K562 (cell line): Measurements from ENCODE around the gene LTBR. TPM values are rescaled to one million over a fixed set of nuclear protein-coding genes. Genes with fewer than 3 reads are reported as not detected.
A peak's percentile ranks its signal among the peaks of the same experiment; 100 is the strongest.

ENCODE experiments used
- CBX8 ChIP-seq: fragments of 200-600 bp; sonication (generic); IDR thresholded peaks from 2 replicates; pipeline ENCODE4 v1.6.1; 2012; ENCODE audit warnings: borderline replicate concordance, mixed run types, low read depth, mild to moderate bottlenecking, moderate library complexity, mixed read lengths, low read length, control low read depth, inconsistent platforms; ENCODE audit not compliant: poor library complexity, severe bottlenecking; ENCODE audit errors: extremely low read depth
- CREB1 ChIP-seq, 2 experiments: sonication (generic) in 1 of 2; formaldehyde crosslinking in 1 of 2; IDR thresholded peaks; 2 replicates each; pipeline versions ENCODE4 v1.6.1 to v1.8.0; 2012 to 2022; ENCODE audit warnings: inconsistent platforms in 1 of 2, mild to moderate bottlenecking in 1 of 2, missing genetic modification reagents in 1 of 2, moderate library complexity in 1 of 2
- HDAC8 ChIP-seq: fragments of 450-650 bp; IDR thresholded peaks from 2 replicates; pipeline ENCODE4 v1.6.1; 2016; ENCODE audit warnings: mild to moderate bottlenecking, missing genetic modification characterization, moderate library complexity, missing compliant biosample characterization
- L3MBTL2 ChIP-seq: fragments of 450-650 bp; IDR thresholded peaks from 2 replicates; pipeline ENCODE4 v1.6.1; 2016; ENCODE audit warnings: mild to moderate bottlenecking, moderate library complexity
- MNT ChIP-seq, 2 experiments: fragments of 450-650 bp; conservative IDR thresholded peaks; 2 replicates each; pipeline ENCODE4 v1.6.1; 2017; ENCODE audit warnings: mild to moderate bottlenecking in 2 of 2, moderate library complexity in 2 of 2
- MTA3 ChIP-seq: fragments of 450-650 bp; formaldehyde crosslinking; IDR thresholded peaks from 2 replicates; pipeline ENCODE4 v1.6.1; 2017; ENCODE audit warnings: mild to moderate bottlenecking, borderline replicate concordance
- MYC ChIP-seq, 2 experiments: fragments of 250-450 bp in 1 of 2; sonication (Bioruptor Pico) in 1 of 2; IDR thresholded peaks; 2 replicates each; pipeline versions ENCODE4 v1.5.1 to v1.6.1; 2012 to 2021; ENCODE audit warnings: low read depth in 2 of 2, borderline replicate concordance in 1 of 2, improper control_type of control experiment in 1 of 2, low read length in 1 of 2, mild to moderate bottlenecking in 1 of 2, moderate library complexity in 1 of 2
- NFE2L1 ChIP-seq: fragments of 450-650 bp; IDR thresholded peaks from 2 replicates; pipeline ENCODE4 v1.6.1; 2016; ENCODE audit warnings: missing genetic modification characterization, low read depth, mild to moderate bottlenecking, missing compliant biosample characterization, moderate library complexity, borderline replicate concordance
- PTBP1 ChIP-seq: fragments of 200-400 bp; formaldehyde crosslinking; IDR thresholded peaks from 2 replicates; pipeline ENCODE4 v1.6.1; 2017; ENCODE audit warnings: low read depth, low read length
- RBFOX2 ChIP-seq: fragments of 200-400 bp; formaldehyde crosslinking; IDR thresholded peaks from 2 replicates; pipeline ENCODE4 v1.6.1; 2017; ENCODE audit warnings: low read depth, mild to moderate bottlenecking, low read length, moderate library complexity
- RBM22 ChIP-seq: fragments of 200-400 bp; formaldehyde crosslinking; IDR thresholded peaks from 2 replicates; pipeline ENCODE4 v1.6.1; 2018; ENCODE audit warnings: low read length, low read depth; ENCODE audit not compliant: poor library complexity, severe bottlenecking
- RNF2 ChIP-seq: sonication (generic); IDR thresholded peaks from 2 replicates; pipeline ENCODE4 v1.6.1; 2016
- SMARCA5 ChIP-seq: fragments of 450-650 bp; IDR thresholded peaks from 2 replicates; pipeline ENCODE4 v1.6.1; 2016
- SNIP1 ChIP-seq: fragments of 450-650 bp; IDR thresholded peaks from 2 replicates; pipeline ENCODE4 v1.7.1; 2017; ENCODE audit warnings: low read depth, mild to moderate bottlenecking
- USF1 ChIP-seq: sonication (generic); formaldehyde crosslinking; IDR thresholded peaks from 2 replicates; pipeline ENCODE4 v1.9.0; 2022; ENCODE audit warnings: mild to moderate bottlenecking, missing genetic modification reagents
- ZKSCAN3 ChIP-seq: fragments of 250-450 bp; sonication (Bioruptor Pico); IDR thresholded peaks from 2 replicates; pipeline ENCODE4 v1.4.0; 2020
- ZNF24 ChIP-seq: fragments of 450-650 bp; IDR thresholded peaks from 2 replicates; pipeline ENCODE4 v1.6.1; 2016
- ZNF696 ChIP-seq: fragments of 250-450 bp; sonication (Bioruptor Pico); conservative IDR thresholded peaks from 2 replicates; pipeline ENCODE4 v1.4.0; 2020; ENCODE audit warnings: mild to moderate bottlenecking, moderate library complexity
- polyA plus RNA-seq, 8 experiments: library from polyadenylated mRNA; depleted of rRNA in 4 of 8; stranded (reverse) in 5 of 8; unstranded in 3 of 8; fragments of >200 nt; fragmentation: Nextera tagmentation in 2 of 8; fragmentation: Illumina TruSeq in 1 of 8; extraction: Ambion mirVana in 2 of 8; extraction: Trizol in 1 of 8; gene quantifications; 2 replicates each; pipeline versions ENCODE4 v1.2.1 to v1.2.3, GENCODE V29; 2011 to 2014; ENCODE audit warnings: inconsistent platforms in 1 of 8, missing spikeins in 1 of 8
- total RNA-seq, 7 experiments: library from RNA; depleted of rRNA in 6 of 7; stranded (reverse); fragments of >200 nt in 6 of 7; fragmentation: Illumina TruSeq in 2 of 7; extraction: Trizol in 2 of 7; gene quantifications; 2 replicates each; pipeline versions ENCODE4 v1.2.1 to v1.2.3, GENCODE V29; 2011 to 2021; ENCODE audit warnings: low replicate concordance in 1 of 7
- TF ChIP-seq, protein P1 (sequence below): sonication (generic); formaldehyde crosslinking; IDR thresholded peaks from 2 replicates; pipeline ENCODE4 v1.8.0; 2022; ENCODE audit warnings: mild to moderate bottlenecking, missing genetic modification reagents
- TF ChIP-seq, protein P2 (sequence below): fragments of 250-450 bp; sonication (Bioruptor Pico); IDR thresholded peaks from 2 replicates; pipeline ENCODE4 v1.8.0; 2021; ENCODE audit warnings: borderline replicate concordance, mild to moderate bottlenecking, moderate library complexity; ENCODE audit not compliant: poor library complexity, severe bottlenecking

Gene LTBR
- total and polyA plus RNA-seq, 9 of the 15 experiments (the other 6 are each of a cell fraction or from before 2014, with no cell fraction given), result 0.96 to 69.0 (median 35.3) TPM

DNA sequence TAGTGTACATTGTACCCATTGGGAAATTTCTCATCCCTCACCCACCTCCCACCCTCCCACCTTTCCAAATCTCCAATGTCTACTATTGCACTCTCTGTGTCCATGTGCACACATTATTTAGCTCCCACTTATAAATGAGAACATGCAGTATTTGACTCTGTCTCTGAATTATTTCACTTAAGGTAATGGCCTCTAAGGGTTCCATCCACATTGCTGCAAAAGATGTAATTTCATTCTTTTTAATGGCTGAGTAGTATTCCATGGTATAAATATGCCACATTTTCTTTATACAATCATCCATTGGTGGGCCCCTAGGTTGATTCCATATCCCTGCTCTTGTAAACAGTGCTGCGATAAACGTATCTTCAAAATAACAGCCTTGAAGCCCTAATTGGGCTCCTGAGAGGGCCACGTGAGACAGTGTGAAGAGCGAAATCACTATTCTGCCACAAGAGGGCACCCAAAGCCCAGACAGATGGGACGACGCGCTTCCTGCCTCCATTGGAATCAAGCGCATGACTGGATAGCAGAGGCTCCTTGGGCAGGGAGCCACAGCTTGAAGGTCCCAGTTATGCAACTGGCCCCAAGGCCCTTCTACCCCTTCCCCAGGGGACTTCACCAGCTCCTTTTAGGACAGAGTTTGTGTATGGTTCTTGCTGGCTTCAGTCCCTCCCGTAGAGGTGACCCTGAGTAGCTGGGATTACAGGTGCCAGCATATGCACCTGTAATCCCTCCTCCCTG is 39.5 kb downstream of the LTBR start (continued):
- peak; percentile 39 to 46; a peak in 1 of 4 replicates for TF ChIP-seq MNT (conservative IDR thresholded peaks at IDR 0.05)
- no peak for TF ChIP-seq HDAC8 (tag)
- TF ChIP-seq, protein P1, sequence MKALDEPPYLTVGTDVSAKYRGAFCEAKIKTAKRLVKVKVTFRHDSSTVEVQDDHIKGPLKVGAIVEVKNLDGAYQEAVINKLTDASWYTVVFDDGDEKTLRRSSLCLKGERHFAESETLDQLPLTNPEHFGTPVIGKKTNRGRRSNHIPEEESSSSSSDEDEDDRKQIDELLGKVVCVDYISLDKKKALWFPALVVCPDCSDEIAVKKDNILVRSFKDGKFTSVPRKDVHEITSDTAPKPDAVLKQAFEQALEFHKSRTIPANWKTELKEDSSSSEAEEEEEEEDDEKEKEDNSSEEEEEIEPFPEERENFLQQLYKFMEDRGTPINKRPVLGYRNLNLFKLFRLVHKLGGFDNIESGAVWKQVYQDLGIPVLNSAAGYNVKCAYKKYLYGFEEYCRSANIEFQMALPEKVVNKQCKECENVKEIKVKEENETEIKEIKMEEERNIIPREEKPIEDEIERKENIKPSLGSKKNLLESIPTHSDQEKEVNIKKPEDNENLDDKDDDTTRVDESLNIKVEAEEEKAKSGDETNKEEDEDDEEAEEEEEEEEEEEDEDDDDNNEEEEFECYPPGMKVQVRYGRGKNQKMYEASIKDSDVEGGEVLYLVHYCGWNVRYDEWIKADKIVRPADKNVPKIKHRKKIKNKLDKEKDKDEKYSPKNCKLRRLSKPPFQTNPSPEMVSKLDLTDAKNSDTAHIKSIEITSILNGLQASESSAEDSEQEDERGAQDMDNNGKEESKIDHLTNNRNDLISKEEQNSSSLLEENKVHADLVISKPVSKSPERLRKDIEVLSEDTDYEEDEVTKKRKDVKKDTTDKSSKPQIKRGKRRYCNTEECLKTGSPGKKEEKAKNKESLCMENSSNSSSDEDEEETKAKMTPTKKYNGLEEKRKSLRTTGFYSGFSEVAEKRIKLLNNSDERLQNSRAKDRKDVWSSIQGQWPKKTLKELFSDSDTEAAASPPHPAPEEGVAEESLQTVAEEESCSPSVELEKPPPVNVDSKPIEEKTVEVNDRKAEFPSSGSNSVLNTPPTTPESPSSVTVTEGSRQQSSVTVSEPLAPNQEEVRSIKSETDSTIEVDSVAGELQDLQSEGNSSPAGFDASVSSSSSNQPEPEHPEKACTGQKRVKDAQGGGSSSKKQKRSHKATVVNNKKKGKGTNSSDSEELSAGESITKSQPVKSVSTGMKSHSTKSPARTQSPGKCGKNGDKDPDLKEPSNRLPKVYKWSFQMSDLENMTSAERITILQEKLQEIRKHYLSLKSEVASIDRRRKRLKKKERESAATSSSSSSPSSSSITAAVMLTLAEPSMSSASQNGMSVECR (CRISPR knock-in tag), result no peak
- no peak for TF ChIP-seq ZNF24
- TF ChIP-seq PTBP1, result no peak
- TF ChIP-seq, protein P2, sequence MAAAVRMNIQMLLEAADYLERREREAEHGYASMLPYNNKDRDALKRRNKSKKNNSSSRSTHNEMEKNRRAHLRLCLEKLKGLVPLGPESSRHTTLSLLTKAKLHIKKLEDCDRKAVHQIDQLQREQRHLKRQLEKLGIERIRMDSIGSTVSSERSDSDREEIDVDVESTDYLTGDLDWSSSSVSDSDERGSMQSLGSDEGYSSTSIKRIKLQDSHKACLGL (CRISPR knock-in tag), result no peak
- TF ChIP-seq RNF2, result 0 out of 2 replicates have a peak, but pooled peaks have one; percentile 43
- no peak for TF ChIP-seq SNIP1
- TF ChIP-seq USF1, result peak; percentile 80
- no peak for TF ChIP-seq CREB1 (IDR thresholded peaks at IDR 0.05)
- peak; percentile 51; the same call in 1 of the 2 replicates for TF ChIP-seq CREB1 (CRISPR knock-in tag; IDR thresholded peaks at IDR 0.05)
- TF ChIP-seq MYC (IDR thresholded peaks at IDR 0.05; ENCODE audit: low read depth, low read length), result peak; percentile 82
- no peak for TF ChIP-seq MYC (CRISPR knock-in tag; IDR thresholded peaks at IDR 0.05; ENCODE audit: borderline replicate concordance, low read depth)
- no peak for TF ChIP-seq NFE2L1
- TF ChIP-seq RBFOX2, result no peak
- TF ChIP-seq MTA3, result no peak
- no peak for TF ChIP-seq SMARCA5
- TF ChIP-seq L3MBTL2, result peak; percentile 99
- no peak for TF ChIP-seq RBM22
- TF ChIP-seq ZNF696 (CRISPR knock-in tag), result no peak
- TF ChIP-seq CBX8, result no peak
- no peak for TF ChIP-seq ZKSCAN3 (CRISPR knock-in tag)
